GM12878 (cell line): ENCODE measurements around the gene PHYKPL. TPM values are rescaled to one million over a fixed set of nuclear protein-coding genes. Genes with fewer than 3 reads are reported as not detected.

Experiments
- BHLHE40 ChIP-seq, 2 experiments: fragments of 450-650 bp in 1 of 2; IDR thresholded peaks; 2 replicates each; pipeline ENCODE4 v1.6.1; 2011 to 2017; ENCODE audit warnings: low read depth in 2 of 2, borderline replicate concordance in 1 of 2, improper control_type of control experiment in 1 of 2, low read length in 1 of 2, mild to moderate bottlenecking in 1 of 2
- CTCF ChIP-seq, 3 experiments: IDR thresholded peaks in 2 of 3; conservative IDR thresholded peaks in 1 of 3; 2 replicates each; pipeline ENCODE4 v1.5.1; 2011; ENCODE audit warnings: low read depth in 3 of 3, low read length in 3 of 3, mild to moderate bottlenecking in 3 of 3, control low read depth in 2 of 3, moderate library complexity in 2 of 3, inconsistent platforms in 1 of 3, mixed read lengths in 1 of 3; ENCODE audit not compliant: control insufficient read depth in 2 of 3, insufficient read depth in 1 of 3; ENCODE audit errors: extremely low read depth in 1 of 3
- FOXK2 ChIP-seq: fragments of 450-650 bp; IDR thresholded peaks from 2 replicates; pipeline ENCODE4 v1.6.1; 2017; ENCODE audit warnings: mild to moderate bottlenecking, moderate library complexity
- GATAD2B ChIP-seq: fragments of 450-650 bp; conservative IDR thresholded peaks from 2 replicates; pipeline ENCODE4 v1.6.1; 2017; ENCODE audit warnings: low read depth, mild to moderate bottlenecking, moderate library complexity
- HDAC2 ChIP-seq: fragments of 200-600 bp; sonication (generic); IDR thresholded peaks from 2 replicates; pipeline ENCODE4 v1.6.1; 2017
- HDAC6 ChIP-seq: fragments of 200-600 bp; sonication (generic); IDR thresholded peaks from one replicate; pipeline ENCODE4 v1.8.0; 2017; ENCODE audit warnings: antibody characterized with exemption; ENCODE audit not compliant: unreplicated experiment
- HDGF ChIP-seq: fragments of 450-650 bp; IDR thresholded peaks from 2 replicates; pipeline ENCODE4 v1.6.1; 2016; ENCODE audit warnings: antibody characterized with exemption
- HSF1 ChIP-seq: fragments of 150-350 bp; IDR thresholded peaks from 2 replicates; pipeline ENCODE4 v1.6.1; 2014; ENCODE audit warnings: mild to moderate bottlenecking, low read depth, low read length
- IKZF1 ChIP-seq: fragments of 450-650 bp; conservative IDR thresholded peaks from 2 replicates; pipeline ENCODE4 v1.6.1; 2017; ENCODE audit warnings: antibody characterized with exemption, mild to moderate bottlenecking
- IRF4 ChIP-seq: IDR thresholded peaks from 2 replicates; pipeline ENCODE4 v1.6.1; 2011; ENCODE audit warnings: low read depth, low read length
- JUNB ChIP-seq: IDR thresholded peaks from 2 replicates; pipeline ENCODE4 v1.6.1; 2016; ENCODE audit warnings: antibody characterized with exemption, mild to moderate bottlenecking
- RAD21 ChIP-seq: IDR thresholded peaks from 2 replicates; pipeline ENCODE4 v1.6.1; 2011; ENCODE audit warnings: mild to moderate bottlenecking, low read depth, low read length, moderate library complexity; ENCODE audit not compliant: insufficient read depth
- RELA ChIP-seq: fragments of 450-650 bp; IDR thresholded peaks from 2 replicates; pipeline ENCODE4 v1.8.0; 2014; ENCODE audit warnings: borderline replicate concordance; ENCODE audit not compliant: partially characterized antibody
- SMC3 ChIP-seq: IDR thresholded peaks from 2 replicates; pipeline ENCODE4 v1.6.1; 2011; ENCODE audit warnings: low read length, improper control_type of control experiment, borderline replicate concordance
- SP1 ChIP-seq: IDR thresholded peaks from one replicate; pipeline ENCODE4 v1.6.1; 2011; ENCODE audit warnings: low read depth, low read length
- SREBF2 ChIP-seq: IDR thresholded peaks from 2 replicates; pipeline ENCODE4 v1.6.1; 2012; ENCODE audit warnings: mild to moderate bottlenecking, low read length
- TAF1 ChIP-seq: IDR thresholded peaks from 2 replicates; pipeline ENCODE4 v1.6.1; 2011; ENCODE audit warnings: mild to moderate bottlenecking, low read depth, low read length, borderline replicate concordance
- TBL1XR1 ChIP-seq: IDR thresholded peaks from 2 replicates; pipeline ENCODE4 v1.6.1; 2012; ENCODE audit warnings: low read depth, low read length, improper control_type of control experiment
- TCF3 ChIP-seq: IDR thresholded peaks from 2 replicates; pipeline ENCODE4 v1.6.1; 2012; ENCODE audit warnings: low read depth, mild to moderate bottlenecking, low read length, borderline replicate concordance; ENCODE audit not compliant: insufficient read depth
- WRNIP1 ChIP-seq: IDR thresholded peaks from 2 replicates; pipeline ENCODE4 v1.6.1; 2011; ENCODE audit warnings: low read depth, low read length, improper control_type of control experiment, borderline replicate concordance
- ZNF384 ChIP-seq: IDR thresholded peaks from 2 replicates; pipeline ENCODE4 v1.6.1; 2012; ENCODE audit warnings: low read depth, mild to moderate bottlenecking, low read length, improper control_type of control experiment, borderline replicate concordance
- polyA plus RNA-seq, 11 experiments: library from polyadenylated mRNA; depleted of rRNA in 4 of 11; unstranded in 6 of 11; stranded (reverse) in 5 of 11; fragments of >200 nt; fragmentation: Nextera tagmentation in 4 of 11; fragmentation: Illumina TruSeq in 1 of 11; extraction: Ambion mirVana in 4 of 11; extraction: Trizol in 1 of 11; gene quantifications; 1 replicate in 1 of 11; 2 replicates in 10 of 11; pipeline versions ENCODE4 v1.2.1 to v1.2.3, GENCODE V29; 2011 to 2016; ENCODE audit warnings: inconsistent platforms in 2 of 11, missing spikeins in 2 of 11, low read depth in 1 of 11
- total RNA-seq, 4 experiments: library from RNA; depleted of rRNA in 3 of 4; stranded (reverse); fragments of >200 nt in 3 of 4; fragmentation: Illumina TruSeq in 1 of 4; extraction: Trizol in 1 of 4; gene quantifications; 2 replicates each; pipeline versions ENCODE4 v1.2.1 to v1.2.3, GENCODE V29; 2013 to 2021

Gene PHYKPL
- total and polyA plus RNA-seq, 10 of the 15 experiments (the other 5 are each of a cell fraction or from before 2014, with no cell fraction given) = 4.5 to 53.9 (median 25.6) TPM

- no peak for TF ChIP-seq TCF3
- no peak for TF ChIP-seq FOXK2
- no peak for TF ChIP-seq SP1
- no peak for TF ChIP-seq HDAC2
- TF ChIP-seq SMC3 = peak; percentile 86
- peak; percentile 84 to 94 (median 93) for TF ChIP-seq CTCF (IDR thresholded peaks at IDR 0.05 in 2 of 3, conservative IDR thresholded peaks at IDR 0.05 in 1 of 3; ENCODE audit: control insufficient read depth in 2 of 3, extremely low read depth in 1 of 3, insufficient read depth in 1 of 3, low read depth in 3 of 3, low read length in 3 of 3)
- no peak for TF ChIP-seq WRNIP1
- TF ChIP-seq HSF1 = no peak
- no peak for TF ChIP-seq HDAC6
- no peak for TF ChIP-seq HDGF
- no peak for TF ChIP-seq JUNB
- no peak for TF ChIP-seq GATAD2B
- TF ChIP-seq IRF4 = no peak
- TF ChIP-seq IKZF1 = no peak
- no peak for TF ChIP-seq TBL1XR1
- no peak for TF ChIP-seq RELA
- TF ChIP-seq SREBF2 = no peak
- TF ChIP-seq BHLHE40 (IDR thresholded peaks at IDR 0.05; ENCODE audit: borderline replicate concordance in 1 of 2, low read depth in 2 of 2, low read length in 1 of 2) = peak; percentile 52 to 57; a peak in 2 of 4 replicates
- TF ChIP-seq TAF1 = no peak
- no peak for TF ChIP-seq ZNF384
- TF ChIP-seq RAD21 = peak; percentile 79
Measured at GRCh38 chr5:178279723-178280438, 47.3 kb upstream of the PHYKPL start (continued).
